Muscle of leg (tissue), 11 donors: Measurements from ENCODE around the gene ECSIT. TPM values are rescaled to one million over a fixed set of nuclear protein-coding genes. Genes with fewer than 3 reads are reported as not detected.

ENCODE experiments used
- DNase-seq: peaks from one replicate; pipeline ENCODE4 v3.0.0; 2013
- H3K27ac ChIP-seq: one replicate; pipeline ENCODE4 v1.5.1; 2013; ENCODE audit warnings: mild to moderate bottlenecking, low read length, control low read depth
- H3K27me3 ChIP-seq: one replicate; pipeline ENCODE4 v1.6.1; 2013; ENCODE audit warnings: low read length; ENCODE audit not compliant: control insufficient read depth, insufficient read depth
- H3K36me3 ChIP-seq: one replicate; pipeline ENCODE4 v1.6.1; 2013; ENCODE audit warnings: low read length; ENCODE audit not compliant: control insufficient read depth, insufficient read depth
- H3K4me1 ChIP-seq: one replicate; pipeline ENCODE4 v1.6.1; 2013; ENCODE audit warnings: low read length; ENCODE audit not compliant: control insufficient read depth, insufficient read depth
- H3K4me3 ChIP-seq: one replicate; pipeline ENCODE4 v1.5.1; 2013; ENCODE audit warnings: low read length, control low read depth
- H3K9me3 ChIP-seq: replicated peaks from 2 replicates; pipeline ENCODE4 v1.6.1; 2013; ENCODE audit warnings: low read depth, low read length; ENCODE audit not compliant: control insufficient read depth
- WGBS: methylation state at CpG from one replicate; pipeline ENCODE4 v1.1.5; 2013; ENCODE audit warnings: missing lambda C conversion rate; ENCODE audit not compliant: insufficient coverage; 5-methylcytosine and 5-hydroxymethylcytosine counted together
- polyA plus RNA-seq, 8 donors: library from polyadenylated mRNA; unstranded; fragments of 120-200 nt; gene quantifications; one replicate each; pipeline versions ENCODE4 v1.2.1 to v1.2.3, GENCODE V29; 2013; ENCODE audit warnings: inconsistent platforms in 1 of 8, low replicate concordance in 1 of 8; ENCODE audit not compliant: insufficient read length in 8 of 8, insufficient read depth in 1 of 8
- total RNA-seq: library from RNA; stranded (reverse); fragments of 120-200 nt; gene quantifications from one replicate; pipeline ENCODE4 v1.2.4, GENCODE V29; 2013

Gene ECSIT
- total and polyA plus RNA-seq, 9 donors, result 39.6 to 51.4 (median 44.3) TPM

- H3K4me1 ChIP-seq, result no peaks in the 10 kb centered on the region
- peaks cover 25% of the 10 kb centered on the region for H3K36me3 ChIP-seq
- no peaks in the 10 kb centered on the region for H3K9me3 ChIP-seq
- WGBS, result 89% methylated on average over 5 of the region's 7 CpGs
- H3K27ac ChIP-seq, result no peak overlapping the region
- no peak for DNase-seq
- no peak overlapping the region for H3K4me3 ChIP-seq
- H3K27me3 ChIP-seq, result no peaks in the 10 kb centered on the region
These were observed 39.6 kb downstream of the ECSIT start for GRCh38 chr19:11489378-11489777.

- no peak for DNase-seq
- H3K27me3 ChIP-seq, result peaks cover 14% of the 10 kb centered on the region
- H3K4me1 ChIP-seq, result peaks cover 13% of the 10 kb centered on the region
- no peak overlapping the region for H3K27ac ChIP-seq
- H3K9me3 ChIP-seq, result no peaks in the 10 kb centered on the region
- H3K4me3 ChIP-seq, result no peak overlapping the region
- H3K36me3 ChIP-seq, result peaks cover 21% of the 10 kb centered on the region
- 93% methylated on average over 44 of the region's 45 CpGs for WGBS
These were observed 42.1 kb downstream of the ECSIT start for GRCh38 chr19:11486661-11487503.

DNA sequence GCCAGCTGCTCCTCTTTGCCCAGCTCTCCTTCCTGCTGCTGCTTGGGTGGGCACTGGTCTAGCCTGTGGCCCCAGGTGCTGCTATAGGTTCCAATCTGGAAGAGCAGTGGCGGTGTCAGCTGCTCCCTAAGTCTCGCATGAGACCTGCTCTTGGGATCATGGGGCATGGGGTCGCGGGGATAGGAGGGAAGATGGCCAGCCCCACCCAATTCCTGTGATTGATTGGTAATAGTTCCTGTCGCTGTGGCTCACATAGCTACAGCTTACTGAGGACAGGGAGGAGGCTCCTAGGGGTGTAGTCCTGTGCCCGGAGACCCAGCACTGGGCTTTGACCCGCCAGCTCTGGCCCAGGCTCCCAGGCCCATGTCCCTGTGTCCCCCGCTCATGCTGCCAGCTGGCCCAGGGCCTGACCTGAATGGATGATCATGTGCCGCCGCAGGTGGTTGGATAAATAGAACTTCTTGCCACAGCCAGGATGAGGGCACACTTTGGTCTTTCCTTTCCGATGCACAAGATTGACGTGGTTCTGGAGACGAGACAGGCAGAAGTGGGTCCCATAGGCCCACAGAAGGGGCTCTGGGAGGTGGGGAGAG is 43.6 kb downstream of the ECSIT start:
- 90% methylated on average over 13 of the region's 13 CpGs for WGBS
- Histone ChIP-seq H3K27ac (no peak overlapping the region), H3K4me1 (peaks cover 17% of the 10 kb centered on the region), H3K27me3 (peaks cover 29% of the 10 kb centered on the region), H3K4me3 (no peak overlapping the region), H3K9me3 (no peaks in the 10 kb centered on the region), H3K36me3 (peaks cover 17% of the 10 kb centered on the region)
- DNase-seq, result no peak

- peaks cover 17% of the 10 kb centered on the region for H3K36me3 ChIP-seq
- H3K9me3 ChIP-seq, result no peaks in the 10 kb centered on the region
- H3K27me3 ChIP-seq, result peaks cover 46% of the 10 kb centered on the region
- DNase-seq, result no peak
- H3K4me1 ChIP-seq, result peaks cover 25% of the 10 kb centered on the region
- H3K27ac ChIP-seq, result no peak overlapping the region
- WGBS, result 48% methylated on average over 44 of the region's 57 CpGs
- no peak overlapping the region for H3K4me3 ChIP-seq
These were observed 45.4 kb downstream of the ECSIT start for GRCh38 chr19:11483366-11484111.

DNA sequence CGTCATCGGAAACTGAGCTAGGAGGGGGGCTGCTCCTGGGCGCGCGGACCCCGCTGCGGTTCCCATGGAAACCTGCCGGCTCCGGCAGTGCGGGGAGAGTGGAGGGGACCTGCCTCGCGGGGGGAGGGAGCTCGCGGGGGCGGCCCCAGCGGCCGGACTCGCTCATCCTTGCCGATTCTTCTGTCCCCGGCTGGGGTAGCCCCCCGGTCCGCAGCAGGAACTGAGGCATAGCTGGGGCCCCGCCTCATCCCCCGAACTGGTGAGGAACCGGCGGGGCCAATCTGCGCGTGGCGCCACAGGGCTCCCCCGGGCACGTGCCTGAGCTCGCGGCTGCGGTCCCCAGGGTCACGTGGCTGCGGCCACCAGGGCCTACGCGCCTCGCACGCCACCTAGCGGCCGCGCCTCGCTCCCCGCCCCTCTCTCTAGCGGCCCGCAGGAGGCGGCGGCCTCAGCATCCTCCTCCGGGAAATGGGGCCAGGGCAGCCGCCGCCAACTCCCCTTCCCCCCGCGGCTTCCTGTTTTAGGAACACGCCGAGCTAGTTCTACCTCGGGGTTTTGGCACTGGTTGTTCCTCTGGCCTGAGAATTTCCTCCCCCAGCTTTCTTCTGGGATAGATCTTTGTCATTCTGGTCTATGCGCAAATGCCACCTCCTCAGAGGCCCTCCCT is 46.4 kb downstream of the ECSIT start:
- peak; percentile 80 for DNase-seq
- WGBS, result under 1% methylated on average over 58 of the region's 58 CpGs
- peak overlapping the region; percentile 26 for H3K4me3 ChIP-seq
- peaks cover 56% of the 10 kb centered on the region for H3K27me3 ChIP-seq
- peaks cover 25% of the 10 kb centered on the region for H3K4me1 ChIP-seq
- H3K36me3 ChIP-seq, result peaks cover 17% of the 10 kb centered on the region
- no peak overlapping the region for H3K27ac ChIP-seq
- H3K9me3 ChIP-seq, result no peaks in the 10 kb centered on the region

DNA sequence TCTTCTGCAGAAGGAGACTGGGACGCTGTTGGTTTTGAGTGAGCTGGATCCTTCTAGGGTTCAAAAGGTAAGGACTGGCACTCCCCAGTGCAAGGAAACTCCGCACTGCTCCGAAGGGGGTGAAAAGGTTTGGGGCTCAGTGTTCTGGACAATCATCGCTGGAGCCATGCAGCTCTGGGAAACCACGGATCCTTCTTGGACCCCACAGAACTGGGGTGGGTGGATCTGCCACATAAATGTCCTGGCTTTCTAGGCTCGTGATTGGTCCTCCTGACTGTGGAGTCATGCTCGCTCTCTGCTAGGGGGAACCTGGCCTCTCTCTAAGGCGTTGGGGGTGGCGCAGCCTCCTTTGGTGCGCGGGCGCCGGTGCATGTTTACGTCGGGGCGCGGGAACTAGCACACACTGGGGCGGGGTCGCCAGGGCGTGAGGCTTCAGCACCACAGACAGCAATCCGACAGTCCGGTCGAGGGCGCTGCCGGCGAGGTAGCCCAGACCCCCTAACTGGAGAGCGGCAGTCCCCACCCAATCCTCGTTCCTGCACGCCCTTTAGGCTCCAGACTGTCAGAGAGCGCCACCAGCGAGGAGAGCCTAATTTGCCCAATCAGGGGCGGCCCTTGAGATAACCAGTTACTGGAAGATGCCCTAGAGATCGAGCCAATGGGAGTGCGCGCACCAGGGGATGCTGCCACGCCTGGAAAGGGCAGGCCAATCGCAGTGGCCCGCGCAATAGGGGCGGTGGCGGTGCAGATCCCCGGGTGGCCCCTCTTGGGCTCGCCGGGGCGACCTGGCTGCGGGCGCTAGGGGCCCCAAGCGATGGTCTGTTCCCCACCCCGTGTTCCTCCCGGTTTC is 47.2 kb downstream of the ECSIT start:
- peaks cover 59% of the 10 kb centered on the region for H3K27me3 ChIP-seq
- DNase-seq, result peak; percentile 70
- H3K27ac ChIP-seq, result no peak overlapping the region

GRCh38 chr19:11480715-11481533 is 48.0 kb downstream of the ECSIT start, which contains the start of gene ELAVL3:
TSS of gene ELAVL3 (minus strand) at chr19:11481046. CDS start at chr19:11480608, 438 bp downstream.
- H3K36me3 ChIP-seq, result peaks cover 4% of the 10 kb centered on the region
- no peaks in the 10 kb centered on the region for H3K9me3 ChIP-seq
- WGBS, result 6% methylated on average over 73 of the region's 77 CpGs
- H3K27ac ChIP-seq, result no peak within 1 kb of the TSS
- peaks cover 25% of the 10 kb centered on the region for H3K4me1 ChIP-seq
- no peak within 1 kb of the TSS for H3K4me3 ChIP-seq
- no peak for DNase-seq
- peaks cover 62% of the 10 kb centered on the region for H3K27me3 ChIP-seq

More for the DNA sequence above, 47.2 kb downstream of the ECSIT start:
- peaks cover 11% of the 10 kb centered on the region for H3K36me3 ChIP-seq
- 4% methylated on average over 49 of the region's 50 CpGs for WGBS
- H3K4me3 ChIP-seq, result peak overlapping the region; percentile 26
- H3K9me3 ChIP-seq, result no peaks in the 10 kb centered on the region
- H3K4me1 ChIP-seq, result peaks cover 25% of the 10 kb centered on the region

GRCh38 chr19:11479898-11480714 is 48.8 kb downstream of the ECSIT start:
- 4% methylated on average over 80 of the region's 86 CpGs for WGBS
- no peak for DNase-seq
- no peak overlapping the region for H3K4me3 ChIP-seq

More at GRCh38 chr19:11479898-11480714, 48.8 kb downstream of the ECSIT start:
- Histone ChIP-seq H3K27ac (no peak overlapping the region), H3K9me3 (no peaks in the 10 kb centered on the region), H3K4me1 (peaks cover 25% of the 10 kb centered on the region), H3K27me3 (peaks cover 64% of the 10 kb centered on the region), H3K36me3 (peaks cover 4% of the 10 kb centered on the region)
